SK-N-SH treated with all-trans-retinoic acid at 6 μM for 48 hours (cell line): ENCODE data around the gene REN.

Experiments
- ARNTL ChIP-seq: fragments of 450-650 bp; formaldehyde crosslinking; IDR thresholded peaks from 2 replicates; pipeline ENCODE4 v1.5.0; 2020; ENCODE audit warnings: low read depth, mild to moderate bottlenecking, moderate library complexity, borderline replicate concordance
- ISL1 ChIP-seq: fragments of 250-450 bp; sonication (Bioruptor Pico); IDR thresholded peaks from 2 replicates; pipeline ENCODE4 v2.1.2; 2022; ENCODE audit warnings: mild to moderate bottlenecking, moderate library complexity
- OSR1 ChIP-seq: fragments of 250-450 bp; sonication (Bioruptor Pico); IDR thresholded peaks from 2 replicates; pipeline ENCODE4 v1.8.0; 2022; ENCODE audit warnings: moderate library complexity, mild to moderate bottlenecking, inconsistent platforms
- PATZ1 ChIP-seq: fragments of 250-450 bp; sonication (Bioruptor Pico); IDR thresholded peaks from 2 replicates; pipeline ENCODE4 v1.8.0; 2020; ENCODE audit warnings: mild to moderate bottlenecking, moderate library complexity, borderline replicate concordance
- RARB ChIP-seq: fragments of 250-450 bp; sonication (Bioruptor Pico); IDR thresholded peaks from 2 replicates; pipeline ENCODE4 v1.8.0; 2021; ENCODE audit warnings: mild to moderate bottlenecking, moderate library complexity
- TCF4 ChIP-seq: fragments of 250-450 bp; sonication (Bioruptor Pico); IDR thresholded peaks from 2 replicates; pipeline ENCODE4 v1.8.0; 2021; ENCODE audit warnings: mild to moderate bottlenecking, moderate library complexity, borderline replicate concordance
- TOX ChIP-seq: fragments of 250-450 bp; sonication (Bioruptor Pico); IDR thresholded peaks from 2 replicates; pipeline ENCODE4 v1.8.0; 2021; ENCODE audit warnings: mild to moderate bottlenecking, moderate library complexity, borderline replicate concordance
- ZFP30 ChIP-seq: fragments of 450-650 bp; formaldehyde crosslinking; IDR thresholded peaks from 2 replicates; pipeline ENCODE4 v1.5.0; 2022; ENCODE audit warnings: mild to moderate bottlenecking, moderate library complexity
- ZNF70 ChIP-seq: fragments of 450-650 bp; formaldehyde crosslinking; IDR thresholded peaks from 2 replicates; pipeline ENCODE4 v1.5.0; 2020; ENCODE audit warnings: mild to moderate bottlenecking, moderate library complexity
- ZNF8 ChIP-seq: fragments of 450-650 bp; formaldehyde crosslinking; IDR thresholded peaks from 2 replicates; pipeline ENCODE4 v1.5.0; 2020; ENCODE audit warnings: mild to moderate bottlenecking, moderate library complexity

- TF ChIP-seq ARNTL = no peak
- no peak for TF ChIP-seq ZNF8 (CRISPR knock-in tag)
- no peak for TF ChIP-seq ZNF70
- TF ChIP-seq PATZ1 (CRISPR knock-in tag) = no peak
- no peak for TF ChIP-seq TCF4 (CRISPR knock-in tag)
- TF ChIP-seq ZFP30 (CRISPR knock-in tag) = no peak
- no peak for TF ChIP-seq TOX (CRISPR knock-in tag)
- no peak for TF ChIP-seq ISL1 (CRISPR knock-in tag)
- no peak for TF ChIP-seq RARB (CRISPR knock-in tag)
- TF ChIP-seq OSR1 (CRISPR knock-in tag) = no peak
Observed at GRCh38 chr1:204199579-204199978, 33.4 kb upstream of the REN start.
